PC-3 (cell line): Measurements from ENCODE around the gene GLRA2. TPM values are rescaled to one million over a fixed set of nuclear protein-coding genes. Genes with fewer than 3 reads are reported as not detected.

Experiments used
- ATAC-seq: fragments of 200-7000 bp; cut with Tn5 transposase; 2 replicates; pipeline ENCODE4 v1.9.1; 2020; ENCODE audit warnings: mild to moderate bottlenecking, moderate library complexity
- BruUV-seq: library from RNA; stranded (reverse); fragments of 400-500 nt; replicated peaks from 2 replicates; lab custom pipeline; 2021; lab: Mats Ljungman, UMichigan
- CTCF ChIA-PET: fragments of 300-600 bp; sonication (Branson Sonifier 250); formaldehyde crosslinking; loops from one replicate; lab custom pipeline; 2022; ENCODE audit warnings: antibody characterized with exemption; lab: Charles Lee
- POLR2A ChIA-PET: fragments of 300-600 bp; sonication (Branson Sonifier 250); formaldehyde crosslinking; loops from one replicate; lab custom pipeline; 2022; ENCODE audit warnings: antibody characterized with exemption; ENCODE audit not compliant: unreplicated experiment; lab: Charles Lee
- DNase-seq: peaks from one replicate; pipeline ENCODE4 v3.0.0-alpha.2; 2015
- H2AFZ ChIP-seq: fragments of 300-600 bp; sonication (generic); 2 replicates; pipeline ENCODE4 v1.6.0; 2016; ENCODE audit warnings: antibody characterized with exemption, low read length
- H3F3A ChIP-seq: fragments of 300-600 bp; sonication (generic); one replicate; pipeline ENCODE4 v1.6.0; 2017; ENCODE audit warnings: antibody characterized with exemption, low read length, control low read depth, mild to moderate bottlenecking; ENCODE audit not compliant: unreplicated experiment
- H3K27ac ChIP-seq: fragments of 300-600 bp; sonication (generic); 2 replicates; pipeline ENCODE4 v1.5.1; 2016; ENCODE audit warnings: mild to moderate bottlenecking, low read length
- H3K27me3 ChIP-seq: fragments of 300-600 bp; sonication (generic); 2 replicates; pipeline ENCODE4 v1.6.1; 2016; ENCODE audit warnings: low read length, mixed read lengths
- H3K36me3 ChIP-seq: fragments of 300-600 bp; sonication (generic); 2 replicates; pipeline ENCODE4 v1.6.1; 2016; ENCODE audit warnings: low read depth, mixed run types, low read length, mixed read lengths
- H3K4me1 ChIP-seq: fragments of 300-600 bp; sonication (generic); 2 replicates; pipeline ENCODE4 v1.5.1; 2016; ENCODE audit warnings: low read length; ENCODE audit not compliant: insufficient read depth
- H3K4me2 ChIP-seq: fragments of 300-600 bp; sonication (generic); 2 replicates; pipeline ENCODE4 v1.6.0; 2016; ENCODE audit warnings: low read length
- H3K4me3 ChIP-seq: fragments of 300-600 bp; sonication (generic); 2 replicates; pipeline ENCODE4 v1.5.1; 2016; ENCODE audit warnings: mild to moderate bottlenecking, low read length, mixed read lengths
- H3K79me2 ChIP-seq: fragments of 300-600 bp; sonication (generic); 2 replicates; pipeline ENCODE4 v1.6.1; 2017; ENCODE audit warnings: low read length, mixed read lengths
- H3K9ac ChIP-seq: fragments of 300-600 bp; sonication (generic); 2 replicates; pipeline ENCODE4 v1.6.0; 2016; ENCODE audit warnings: mild to moderate bottlenecking, low read length
- H3K9me2 ChIP-seq: fragments of 300-600 bp; sonication (generic); replicated peaks from 2 replicates; pipeline ENCODE4 v1.6.1; 2016; ENCODE audit warnings: mixed run types, low read length, mixed read lengths
- H3K9me3 ChIP-seq: fragments of 300-600 bp; sonication (generic); 2 replicates; pipeline ENCODE4 v1.6.1; 2016; ENCODE audit warnings: low read length, mixed read lengths
- H4K20me1 ChIP-seq: fragments of 300-600 bp; sonication (generic); 2 replicates; pipeline ENCODE4 v1.6.1; 2016; ENCODE audit warnings: low read length, mixed read lengths
- EZH2 ChIP-seq: fragments of 300-600 bp; sonication (generic); IDR thresholded peaks from one replicate; pipeline ENCODE4 v1.6.1; 2017; ENCODE audit warnings: antibody characterized with exemption, mild to moderate bottlenecking, low read length; ENCODE audit not compliant: unreplicated experiment
- EZH2phosphoT487 ChIP-seq: fragments of 300-600 bp; sonication (generic); IDR thresholded peaks from 2 replicates; pipeline ENCODE4 v1.6.1; 2018; ENCODE audit warnings: mild to moderate bottlenecking, antibody characterized with exemption, low read length, borderline replicate concordance
- intact Hi-C: fragments of 100-400 bp; cut with micrococcal nuclease; formaldehyde crosslinking; loops from 2 replicates; pipeline ENCODE4 v1.9.0; 2023
- total RNA-seq: library from RNA; depleted of rRNA; stranded (reverse); fragments of >200 nt; gene quantifications from 2 replicates; pipeline ENCODE4 v1.2.3, GENCODE V29; 2014
- TF ChIP-seq, protein P1 (sequence below): fragments of 300-600 bp; sonication (generic); conservative IDR thresholded peaks from 2 replicates; pipeline ENCODE4 v1.5.1; 2017; ENCODE audit warnings: antibody characterized with exemption, low read depth, mild to moderate bottlenecking, low read length

Gene GLRA2
- total RNA-seq, 1 experiment from 2014 or later, result not detected

DNA sequence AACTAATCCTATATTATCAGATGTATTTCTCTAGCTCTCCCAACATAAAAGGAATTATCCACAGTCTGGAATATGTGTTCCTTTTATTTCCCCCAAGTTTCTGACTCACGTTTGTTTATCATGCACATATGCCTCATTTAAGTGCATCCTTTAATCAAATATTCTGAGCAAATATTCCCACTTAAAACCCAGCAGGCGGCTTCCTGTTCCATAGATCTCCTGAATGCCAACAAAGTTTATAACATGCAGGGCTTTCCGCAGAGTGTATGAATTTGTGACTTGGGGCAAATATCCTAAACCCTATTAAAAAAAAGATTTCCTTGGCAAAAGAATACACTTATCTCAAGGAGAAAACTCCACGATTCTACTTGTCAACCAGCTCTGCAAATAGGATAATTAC lies 16.9 kb downstream of the GLRA2 start:
- Histone ChIP-seq H3K9me2 (no peaks in the 10 kb centered on the region), H3K4me3 (no peak overlapping the region)
- POLR2A ChIA-PET, result no interaction called here

GRCh38 chrX:14554131-14554715 lies 24.9 kb downstream of the GLRA2 start:
- no peaks in the 10 kb centered on the region for H3K4me1 ChIP-seq

More for the DNA sequence above, 16.9 kb downstream of the GLRA2 start:
- Histone ChIP-seq H3K9ac (no peak overlapping the region), H3F3A (no peaks in the 10 kb centered on the region), H3K4me2 (no peak overlapping the region), H4K20me1 (no peaks in the 10 kb centered on the region), H3K4me1 (no peaks in the 10 kb centered on the region), H3K27ac (no peak overlapping the region), H2AFZ (no peak overlapping the region), H3K79me2 (no peaks in the 10 kb centered on the region), H3K9me3 (no peaks in the 10 kb centered on the region), H3K27me3 (0 out of 2 replicates have a peak, but pooled peaks cover 6% of the 10 kb centered on the region), H3K36me3 (no peaks in the 10 kb centered on the region)
- BruUV-seq, result no TSS peak
- DNase-seq, result peak; percentile 2
- peak; percentile 57 for ATAC-seq
- CTCF ChIA-PET, result no interaction called here
- TF ChIP-seq, protein P1, sequence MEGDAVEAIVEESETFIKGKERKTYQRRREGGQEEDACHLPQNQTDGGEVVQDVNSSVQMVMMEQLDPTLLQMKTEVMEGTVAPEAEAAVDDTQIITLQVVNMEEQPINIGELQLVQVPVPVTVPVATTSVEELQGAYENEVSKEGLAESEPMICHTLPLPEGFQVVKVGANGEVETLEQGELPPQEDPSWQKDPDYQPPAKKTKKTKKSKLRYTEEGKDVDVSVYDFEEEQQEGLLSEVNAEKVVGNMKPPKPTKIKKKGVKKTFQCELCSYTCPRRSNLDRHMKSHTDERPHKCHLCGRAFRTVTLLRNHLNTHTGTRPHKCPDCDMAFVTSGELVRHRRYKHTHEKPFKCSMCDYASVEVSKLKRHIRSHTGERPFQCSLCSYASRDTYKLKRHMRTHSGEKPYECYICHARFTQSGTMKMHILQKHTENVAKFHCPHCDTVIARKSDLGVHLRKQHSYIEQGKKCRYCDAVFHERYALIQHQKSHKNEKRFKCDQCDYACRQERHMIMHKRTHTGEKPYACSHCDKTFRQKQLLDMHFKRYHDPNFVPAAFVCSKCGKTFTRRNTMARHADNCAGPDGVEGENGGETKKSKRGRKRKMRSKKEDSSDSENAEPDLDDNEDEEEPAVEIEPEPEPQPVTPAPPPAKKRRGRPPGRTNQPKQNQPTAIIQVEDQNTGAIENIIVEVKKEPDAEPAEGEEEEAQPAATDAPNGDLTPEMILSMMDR, result no peak
- TF ChIP-seq EZH2 (no peak), EZH2phosphoT487 (no peak)
- intact Hi-C loops, result no loop called here

DNA sequence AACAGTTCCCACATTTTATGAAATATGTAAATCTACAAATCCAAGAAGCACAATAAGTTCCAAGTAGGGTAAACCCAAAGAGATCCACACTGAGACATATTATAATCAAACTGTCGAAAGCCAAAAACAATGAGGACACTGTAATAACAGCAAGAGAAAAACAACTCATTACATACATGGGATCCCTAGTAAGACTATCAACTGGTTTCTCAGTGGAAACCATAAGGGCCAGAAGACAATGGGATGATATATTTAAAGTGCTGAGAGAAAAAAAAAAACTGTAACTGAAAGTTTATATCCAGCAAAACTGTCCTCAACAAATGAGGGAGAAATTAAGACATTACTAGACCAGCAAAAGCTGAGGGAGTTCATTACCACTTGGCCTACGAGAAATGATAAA lies 34.7 kb downstream of the GLRA2 start:
- TF ChIP-seq EZH2 (no peak), EZH2phosphoT487 (no peak)
- TF ChIP-seq, protein P1, result no peak
- Histone ChIP-seq H3K9me3 (peaks cover 3% of the 10 kb centered on the region; the same call in 1 of the 2 replicates), H3K36me3 (no peaks in the 10 kb centered on the region), H3K27ac (no peak overlapping the region), H3K9me2 (no peaks in the 10 kb centered on the region), H3K27me3 (no peaks in the 10 kb centered on the region), H3K79me2 (no peaks in the 10 kb centered on the region), H2AFZ (no peak overlapping the region), H3F3A (no peaks in the 10 kb centered on the region), H3K4me1 (no peaks in the 10 kb centered on the region), H4K20me1 (no peaks in the 10 kb centered on the region), H3K4me3 (no peak overlapping the region), H3K9ac (no peak overlapping the region), H3K4me2 (no peak overlapping the region)
- BruUV-seq, result no TSS peak
- POLR2A ChIA-PET, result no interaction called here
- intact Hi-C loops, result no loop called here
- DNase-seq (no peak), ATAC-seq (no peak)
- CTCF ChIA-PET, result no interaction called here

More at GRCh38 chrX:14554131-14554715, 24.9 kb downstream of the GLRA2 start:
- H3K4me2 ChIP-seq, result no peak overlapping the region
- peaks cover 6% of the 10 kb centered on the region; the same call in 1 of the 2 replicates for H3K27me3 ChIP-seq
- H4K20me1 ChIP-seq, result no peaks in the 10 kb centered on the region
- no TSS peak for BruUV-seq
- H3K9me2 ChIP-seq, result no peaks in the 10 kb centered on the region
- no peak overlapping the region for H2AFZ ChIP-seq
- ChIA-PET CTCF (no interaction called here), POLR2A (no interaction called here)
- intact Hi-C loops, result no loop called here
- H3K36me3 ChIP-seq, result no peaks in the 10 kb centered on the region
- TF ChIP-seq EZH2phosphoT487, result no peak
- no peak for TF ChIP-seq EZH2
- TF ChIP-seq, protein P1, result no peak
- no peak overlapping the region for H3K4me3 ChIP-seq
- H3K9me3 ChIP-seq, result no peaks in the 10 kb centered on the region
- no peaks in the 10 kb centered on the region for H3K79me2 ChIP-seq
- no peaks in the 10 kb centered on the region for H3F3A ChIP-seq
- DNase-seq (no peak), ATAC-seq (no peak)
- H3K27ac ChIP-seq, result no peak overlapping the region
- H3K9ac ChIP-seq, result no peak overlapping the region
